Fibroblast of villous mesenchyme (primary cell): Measurements from ENCODE around the gene FAR1. TPM values are rescaled to one million over a fixed set of nuclear protein-coding genes. Genes with fewer than 3 reads are reported as not detected.

ENCODE experiments used
- DNase-seq: peaks from one replicate; pipeline ENCODE4 v3.0.0-alpha.2; 2010; ENCODE audit warnings: low read depth
- H3K4me3 ChIP-seq: 2 replicates; pipeline ENCODE4 v1.5.1; 2011; ENCODE audit warnings: low read depth, mild to moderate bottlenecking, low read length
- total RNA-seq: library from RNA; depleted of rRNA; stranded (reverse); fragments of >200 nt; gene quantifications from 2 replicates; pipeline ENCODE4 v1.2.3, GENCODE V29; 2012
- TF ChIP-seq, protein P1 (sequence below): IDR thresholded peaks from 2 replicates; pipeline ENCODE4 v1.5.1; 2012; ENCODE audit warnings: low read depth, mild to moderate bottlenecking, low read length; ENCODE audit not compliant: insufficient read depth

The FAR1 gene
- total RNA-seq, 1 donor = 58.3 TPM

DNA sequence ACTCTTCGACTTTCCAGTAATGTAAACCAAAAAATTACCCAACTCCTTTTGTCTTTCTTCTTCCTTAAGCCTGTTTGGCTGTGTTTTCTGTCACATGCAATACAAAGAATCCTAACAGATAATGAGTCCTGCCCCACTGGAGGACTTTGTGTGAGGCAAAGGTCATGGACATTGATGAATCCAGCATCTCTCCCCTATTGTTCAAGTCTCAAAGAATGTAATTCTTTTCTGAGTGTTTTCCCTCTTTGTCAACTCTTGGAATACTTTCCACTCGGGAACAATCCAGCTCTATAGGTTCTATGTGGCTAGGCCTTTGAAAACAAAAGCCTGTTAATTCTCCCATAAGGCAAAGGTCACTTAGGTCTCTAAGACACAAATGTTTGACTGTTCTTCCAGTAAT lies 100.7 kb downstream of the FAR1 start:
- DNase-seq = no peak
- H3K4me3 ChIP-seq = no peak overlapping the region
- TF ChIP-seq, protein P1, sequence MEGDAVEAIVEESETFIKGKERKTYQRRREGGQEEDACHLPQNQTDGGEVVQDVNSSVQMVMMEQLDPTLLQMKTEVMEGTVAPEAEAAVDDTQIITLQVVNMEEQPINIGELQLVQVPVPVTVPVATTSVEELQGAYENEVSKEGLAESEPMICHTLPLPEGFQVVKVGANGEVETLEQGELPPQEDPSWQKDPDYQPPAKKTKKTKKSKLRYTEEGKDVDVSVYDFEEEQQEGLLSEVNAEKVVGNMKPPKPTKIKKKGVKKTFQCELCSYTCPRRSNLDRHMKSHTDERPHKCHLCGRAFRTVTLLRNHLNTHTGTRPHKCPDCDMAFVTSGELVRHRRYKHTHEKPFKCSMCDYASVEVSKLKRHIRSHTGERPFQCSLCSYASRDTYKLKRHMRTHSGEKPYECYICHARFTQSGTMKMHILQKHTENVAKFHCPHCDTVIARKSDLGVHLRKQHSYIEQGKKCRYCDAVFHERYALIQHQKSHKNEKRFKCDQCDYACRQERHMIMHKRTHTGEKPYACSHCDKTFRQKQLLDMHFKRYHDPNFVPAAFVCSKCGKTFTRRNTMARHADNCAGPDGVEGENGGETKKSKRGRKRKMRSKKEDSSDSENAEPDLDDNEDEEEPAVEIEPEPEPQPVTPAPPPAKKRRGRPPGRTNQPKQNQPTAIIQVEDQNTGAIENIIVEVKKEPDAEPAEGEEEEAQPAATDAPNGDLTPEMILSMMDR = no peak

DNA sequence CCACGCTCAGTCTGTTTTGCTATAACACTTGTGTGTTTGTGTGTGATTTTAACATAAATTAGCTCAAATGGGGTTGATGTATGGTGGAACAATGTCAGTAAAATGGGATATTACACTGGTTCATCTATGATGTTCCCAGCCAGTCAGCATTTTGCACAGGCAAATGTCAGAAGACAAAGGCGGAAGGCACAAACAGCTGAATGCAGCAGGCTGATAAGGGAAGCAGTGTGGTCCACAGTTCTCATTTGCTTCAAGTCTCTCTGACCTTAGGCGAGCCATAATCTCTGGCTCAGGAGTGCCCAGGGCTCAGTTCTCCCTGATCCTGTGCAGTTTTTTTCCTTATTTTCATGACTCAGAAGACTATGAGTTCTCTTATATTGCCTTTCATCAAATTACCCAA lies 102.7 kb downstream of the FAR1 start:
- TF ChIP-seq, protein P1 = no peak
- H3K4me3 ChIP-seq = no peak overlapping the region
- DNase-seq = no peak

DNA sequence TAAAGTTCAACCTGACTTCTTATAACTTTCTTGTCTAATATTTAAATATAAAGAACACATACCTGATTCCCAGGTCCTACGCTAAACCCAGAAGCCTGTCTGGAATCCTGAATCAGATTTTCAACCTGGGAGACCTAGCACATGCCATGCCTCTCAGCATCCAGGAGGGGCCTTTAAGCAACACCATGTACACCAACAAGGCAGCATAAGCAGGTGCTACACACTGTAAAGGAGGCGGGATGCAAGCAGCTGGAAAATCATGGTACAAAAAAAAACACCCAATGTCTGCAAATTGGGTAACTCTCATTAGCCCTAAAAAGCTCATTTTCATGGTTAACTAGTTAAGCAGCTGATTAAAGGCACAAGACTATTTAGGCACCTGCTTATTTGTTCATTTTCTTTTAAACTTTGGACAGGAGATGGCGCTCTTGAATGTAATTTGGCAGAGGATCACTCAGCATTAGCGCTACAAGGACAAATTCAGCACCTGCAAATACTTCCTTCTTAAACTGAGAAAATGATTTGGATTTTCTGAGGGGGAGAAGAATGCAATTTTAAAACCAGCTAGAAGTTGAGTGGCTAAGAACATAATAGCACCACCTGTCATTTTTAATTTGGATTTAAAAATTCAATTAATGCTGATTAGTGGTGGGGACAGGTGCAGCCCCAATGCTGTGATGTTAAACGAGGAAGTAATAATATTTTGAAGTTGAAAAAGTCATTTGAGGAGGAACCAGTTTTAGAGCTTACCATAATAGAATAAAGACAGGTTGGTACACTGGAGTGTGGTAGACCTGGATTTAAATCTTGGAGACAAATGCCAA lies 104.0 kb downstream of the FAR1 start:
- TF ChIP-seq, protein P1 = peak; percentile 50
- peak; percentile 76 for DNase-seq
- no peak overlapping the region for H3K4me3 ChIP-seq

DNA sequence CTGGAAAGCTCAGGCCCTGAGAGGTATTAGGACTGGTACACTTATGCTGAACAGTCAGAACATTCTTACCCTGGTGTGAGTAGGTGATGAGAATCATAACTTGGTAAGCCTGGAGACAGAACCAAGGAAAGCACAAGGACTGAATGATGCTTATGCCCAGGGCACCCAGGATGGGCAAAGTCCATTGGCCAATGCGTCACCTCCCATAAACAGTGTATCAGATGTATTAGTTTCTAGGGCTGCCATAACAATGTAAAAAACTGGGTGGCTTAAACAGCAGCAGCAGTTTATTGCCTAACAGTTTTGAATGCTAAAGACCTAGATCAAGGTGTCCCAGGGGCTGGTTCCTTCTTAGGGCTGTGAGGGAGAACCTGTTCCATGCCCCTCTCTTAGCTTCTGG lies 107.0 kb downstream of the FAR1 start:
- no peak for DNase-seq
- no peak overlapping the region for H3K4me3 ChIP-seq
- TF ChIP-seq, protein P1 = no peak

DNA sequence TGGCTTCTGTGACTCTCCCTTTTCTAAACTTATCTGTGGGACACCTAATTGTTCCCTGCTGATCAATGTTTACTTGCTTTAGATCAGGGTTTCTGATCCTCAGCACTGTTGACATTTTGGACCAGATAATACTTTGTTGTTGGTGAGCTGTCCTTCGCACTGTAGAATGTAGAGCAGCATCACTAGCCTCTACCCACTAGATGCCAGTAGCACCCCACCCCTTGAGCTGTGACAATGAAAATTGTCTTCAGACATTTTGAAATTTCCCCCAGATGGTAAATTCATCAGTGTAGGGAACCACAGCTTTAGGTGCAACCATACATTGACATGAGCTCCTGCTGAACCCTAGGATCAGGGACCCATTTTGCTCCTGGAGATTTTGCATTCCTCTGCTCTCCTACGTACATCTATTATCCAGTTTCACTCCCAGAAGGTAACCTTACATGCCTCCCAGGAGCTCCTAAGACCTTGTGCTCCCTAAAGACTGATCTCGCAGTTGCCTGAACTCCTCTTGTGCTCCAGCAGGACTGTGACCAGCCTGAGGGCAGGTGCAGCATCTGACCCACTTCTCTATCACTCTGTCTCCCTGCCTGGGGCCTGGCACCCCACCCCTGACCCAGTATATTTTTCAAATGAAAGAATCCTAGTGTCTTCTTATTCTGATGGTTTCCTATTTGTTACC lies 107.8 kb downstream of the FAR1 start:
- no peak for DNase-seq
- H3K4me3 ChIP-seq = no peak overlapping the region
- TF ChIP-seq, protein P1 = no peak

DNA sequence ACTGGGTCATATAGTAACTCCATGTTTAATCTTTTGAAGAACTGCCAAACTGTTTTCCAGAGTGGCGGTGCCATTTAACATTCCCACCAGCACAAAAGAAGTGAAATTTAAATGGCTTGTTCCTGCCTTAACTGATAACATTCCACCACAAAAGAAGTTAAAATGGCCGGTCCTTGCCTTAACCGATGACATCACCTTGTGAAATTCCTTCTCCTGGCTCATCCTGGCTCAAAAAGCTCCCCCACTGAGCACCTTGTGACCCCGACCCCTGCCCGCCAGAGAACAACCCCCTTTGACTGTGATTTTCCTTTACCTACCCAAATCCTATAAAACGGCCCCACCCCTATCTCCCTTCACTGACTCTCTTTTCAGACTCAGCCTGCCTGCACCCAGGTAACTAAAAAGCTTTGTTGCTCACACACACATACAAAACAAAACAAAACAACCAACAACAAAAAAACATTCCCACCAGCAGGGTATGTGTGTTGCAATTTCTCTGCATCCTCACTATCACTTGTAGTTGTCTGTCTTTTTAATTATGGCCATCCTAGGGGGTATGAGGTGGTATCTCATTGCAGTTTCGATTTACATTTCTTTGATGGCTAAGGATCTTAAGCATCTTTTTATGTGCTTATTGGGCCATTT lies 109.0 kb downstream of the FAR1 start:
- TF ChIP-seq, protein P1 = no peak
- no peak for DNase-seq
- no peak overlapping the region for H3K4me3 ChIP-seq
